ENCODE results near the gene RNASE8. TPM values are rescaled to one million over a fixed set of nuclear protein-coding genes. Genes with fewer than 3 reads are reported as not detected.

The RNASE8 gene
- total RNA-seq, 1 donor from 2014 or later, result not detected

- peaks cover 1% of the 10 kb centered on the region for H3K36me3 Mint-ChIP-seq (ENCODE audit: low read depth)
- peak overlapping the region; percentile 73 for H3K4me3 Mint-ChIP-seq
- peaks cover 33% of the 10 kb centered on the region for H3K4me1 Mint-ChIP-seq
- H3K9me3 Mint-ChIP-seq, result no peaks in the 10 kb centered on the region
- no peak overlapping the region for H3K27ac Mint-ChIP-seq
- DNase-seq, result peak; percentile 82
- intact Hi-C loops (cut with micrococcal nuclease), result loop anchor here (1.0 to 5.0 kb wide), 2 partner anchors 36 to 41 kb away; partner anchors contain the start of gene NDRG2
- H3K27me3 Mint-ChIP-seq, result peaks cover 81% of the 10 kb centered on the region
Observed at GRCh38 chr14:21068521-21069387, 11.1 kb downstream of the RNASE8 start.

GRCh38 chr14:21069388-21070082 lies 11.9 kb downstream of the RNASE8 start:
- H3K4me1 Mint-ChIP-seq, result peaks cover 33% of the 10 kb centered on the region
- intact Hi-C loops (cut with micrococcal nuclease), result loop anchor here (5.0 kb wide), 1 partner anchor 42 kb away; the partner anchor contains the start of gene NDRG2
- H3K27ac Mint-ChIP-seq, result no peak overlapping the region
- no peak for DNase-seq
- H3K9me3 Mint-ChIP-seq, result no peaks in the 10 kb centered on the region
- peaks cover 1% of the 10 kb centered on the region for H3K36me3 Mint-ChIP-seq (ENCODE audit: low read depth)
- H3K4me3 Mint-ChIP-seq, result peak overlapping the region; percentile 73
- H3K27me3 Mint-ChIP-seq, result peaks cover 81% of the 10 kb centered on the region

- Mint-ChIP-seq H3K27ac (no peak within 1 kb of the TSS), H3K36me3 (ENCODE audit: low read depth) (peaks cover 1% of the 10 kb centered on the region), H3K4me3 (peak within 1 kb of the TSS; percentile 77), H3K9me3 (no peaks in the 10 kb centered on the region), H3K4me1 (peaks cover 33% of the 10 kb centered on the region), H3K27me3 (peaks cover 79% of the 10 kb centered on the region)
- DNase-seq, result peak; percentile 71
- intact Hi-C loops (cut with micrococcal nuclease), result no loop called here
Observed at GRCh38 chr14:21070083-21070609, 12.5 kb downstream of the RNASE8 start, which contains the start of gene ARHGEF40. ARHGEF40 (plus strand) TSS chr14:21070304; CDS start chr14:21070397, 93 bp downstream.

GRCh38 chr14:21070610-21071224 lies 13.1 kb downstream of the RNASE8 start:
- Mint-ChIP-seq H3K4me3 (peak overlapping the region; percentile 77), H3K36me3 (ENCODE audit: low read depth) (peaks cover 1% of the 10 kb centered on the region), H3K27me3 (peaks cover 74% of the 10 kb centered on the region), H3K9me3 (no peaks in the 10 kb centered on the region), H3K4me1 (peaks cover 33% of the 10 kb centered on the region), H3K27ac (no peak overlapping the region)
- intact Hi-C loops (cut with micrococcal nuclease), result loop anchor here (1.0 kb wide), 1 partner anchor 22 kb away; no protein-coding TSS in a partner anchor
- DNase-seq, result no peak

GRCh38 chr14:21071225-21072030 lies 13.8 kb downstream of the RNASE8 start:
- Mint-ChIP-seq H3K4me3 (peak overlapping the region; percentile 77), H3K9me3 (no peaks in the 10 kb centered on the region), H3K27ac (no peak overlapping the region), H3K4me1 (peaks cover 33% of the 10 kb centered on the region), H3K27me3 (peaks cover 73% of the 10 kb centered on the region), H3K36me3 (ENCODE audit: low read depth) (peaks cover 1% of the 10 kb centered on the region)
- intact Hi-C loops (cut with micrococcal nuclease), result loop anchor here (1.0 kb wide), 1 partner anchor 21 kb away; no protein-coding TSS in a partner anchor
- peak; percentile 80 for DNase-seq

GRCh38 chr14:21072031-21072473 lies 14.4 kb downstream of the RNASE8 start:
- no peak overlapping the region for H3K27ac Mint-ChIP-seq
- H3K4me1 Mint-ChIP-seq, result peaks cover 33% of the 10 kb centered on the region
- H3K4me3 Mint-ChIP-seq, result peak overlapping the region; percentile 77
- H3K27me3 Mint-ChIP-seq, result peaks cover 69% of the 10 kb centered on the region
- intact Hi-C loops (cut with micrococcal nuclease), result no loop called here
- H3K9me3 Mint-ChIP-seq, result no peaks in the 10 kb centered on the region
- no peak for DNase-seq
- peaks cover 1% of the 10 kb centered on the region for H3K36me3 Mint-ChIP-seq (ENCODE audit: low read depth)

GRCh38 chr14:21072781-21073339 lies 15.2 kb downstream of the RNASE8 start:
- Mint-ChIP-seq H3K9me3 (no peaks in the 10 kb centered on the region), H3K27me3 (peaks cover 61% of the 10 kb centered on the region), H3K36me3 (ENCODE audit: low read depth) (peaks cover 1% of the 10 kb centered on the region), H3K4me3 (peak overlapping the region; percentile 5), H3K27ac (no peak overlapping the region), H3K4me1 (peaks cover 33% of the 10 kb centered on the region)
- DNase-seq, result no peak
- intact Hi-C loops (cut with micrococcal nuclease), result no loop called here

GRCh38 chr14:21073921-21074320 lies 16.3 kb downstream of the RNASE8 start:
- Mint-ChIP-seq H3K27me3 (peaks cover 52% of the 10 kb centered on the region), H3K4me1 (peaks cover 28% of the 10 kb centered on the region), H3K4me3 (no peak overlapping the region), H3K36me3 (ENCODE audit: low read depth) (peaks cover 1% of the 10 kb centered on the region), H3K9me3 (no peaks in the 10 kb centered on the region), H3K27ac (no peak overlapping the region)
- intact Hi-C loops (cut with micrococcal nuclease), result no loop called here
- DNase-seq, result no peak

- intact Hi-C loops (cut with micrococcal nuclease), result no loop called here
- DNase-seq, result no peak
- Mint-ChIP-seq H3K4me1 (peaks cover 21% of the 10 kb centered on the region), H3K36me3 (ENCODE audit: low read depth) (peaks cover 1% of the 10 kb centered on the region), H3K4me3 (no peak overlapping the region), H3K27me3 (peaks cover 48% of the 10 kb centered on the region), H3K9me3 (no peaks in the 10 kb centered on the region), H3K27ac (no peak overlapping the region)
Observed at GRCh38 chr14:21074398-21075272, 17.0 kb downstream of the RNASE8 start.

GRCh38 chr14:21075719-21076437 lies 18.3 kb downstream of the RNASE8 start:
- Mint-ChIP-seq H3K27me3 (peaks cover 40% of the 10 kb centered on the region), H3K9me3 (no peaks in the 10 kb centered on the region), H3K36me3 (ENCODE audit: low read depth) (peaks cover under 1% of the 10 kb centered on the region), H3K4me1 (peaks cover 14% of the 10 kb centered on the region), H3K27ac (no peak overlapping the region), H3K4me3 (no peak overlapping the region)
- intact Hi-C loops (cut with micrococcal nuclease), result no loop called here
- no peak for DNase-seq

GRCh38 chr14:21077672-21078071 lies 20.1 kb downstream of the RNASE8 start:
- intact Hi-C loops (cut with micrococcal nuclease), result no loop called here
- Mint-ChIP-seq H3K27me3 (peaks cover 22% of the 10 kb centered on the region), H3K27ac (no peak overlapping the region), H3K4me1 (no peaks in the 10 kb centered on the region), H3K9me3 (no peaks in the 10 kb centered on the region), H3K4me3 (no peak overlapping the region), H3K36me3 (ENCODE audit: low read depth) (no peaks in the 10 kb centered on the region)
- no peak for DNase-seq

Data from activated CD4-positive, alpha-beta T cell treated with anti-CD3 and anti-CD28 coated beads, Interleukin-2, amount 10 ng/mL, durations not matched to agents 24 days and 14 days (primary cell).